NB4 (cell line): ENCODE measurements around the gene FJX1.

Experiments
- DNase-seq: peaks from one replicate; pipeline ENCODE4 v3.0.0; 2010; ENCODE audit warnings: low read depth
- H3K4me3 ChIP-seq: one replicate; pipeline ENCODE4 v1.5.1; 2011; ENCODE audit warnings: mild to moderate bottlenecking, low read depth, low read length, moderate library complexity
- CTCF ChIP-seq: IDR thresholded peaks from one replicate; pipeline ENCODE4 v1.5.1; 2012; ENCODE audit warnings: low read depth, low read length
- MAX ChIP-seq: IDR thresholded peaks from 2 replicates; pipeline ENCODE4 v1.6.1; 2011; ENCODE audit warnings: low read depth, low read length
- MYC ChIP-seq: IDR thresholded peaks from 2 replicates; pipeline ENCODE4 v1.6.1; 2011; ENCODE audit warnings: low read depth, low read length
- POLR2A ChIP-seq: IDR thresholded peaks from 2 replicates; pipeline ENCODE4 v1.6.1; 2011; ENCODE audit warnings: mild to moderate bottlenecking; ENCODE audit not compliant: insufficient read length; ENCODE audit errors: extremely low read depth

The FJX1 gene

GRCh38 chr11:35598254-35599125 is 19.8 kb upstream of the FJX1 start:
- TF ChIP-seq MYC (no peak), POLR2A (no peak), CTCF (no peak), MAX (no peak)
- no peak overlapping the region for H3K4me3 ChIP-seq
- DNase-seq: no peak

- TF ChIP-seq CTCF (no peak), MAX (no peak), MYC (no peak), POLR2A (no peak)
- no peak for DNase-seq
- H3K4me3 ChIP-seq: no peak overlapping the region
Observed at GRCh38 chr11:35600331-35600838, 17.9 kb upstream of the FJX1 start.

- no peak for TF ChIP-seq MYC
- TF ChIP-seq MAX: no peak
- no peak for TF ChIP-seq CTCF
- TF ChIP-seq POLR2A: no peak
- no peak for DNase-seq
- no peak overlapping the region for H3K4me3 ChIP-seq
Observed at GRCh38 chr11:35602160-35602793, 16.0 kb upstream of the FJX1 start.

- no peak overlapping the region for H3K4me3 ChIP-seq
- DNase-seq: no peak
- TF ChIP-seq POLR2A: no peak
- TF ChIP-seq MAX: no peak
- no peak for TF ChIP-seq MYC
- TF ChIP-seq CTCF: no peak
Observed at GRCh38 chr11:35602979-35603378, 15.3 kb upstream of the FJX1 start.

- DNase-seq: no peak
- H3K4me3 ChIP-seq: no peak overlapping the region
- no peak for TF ChIP-seq MYC
- no peak for TF ChIP-seq MAX
- no peak for TF ChIP-seq POLR2A
- no peak for TF ChIP-seq CTCF
Observed at GRCh38 chr11:35605706-35606105, 12.6 kb upstream of the FJX1 start.
